T47D (cell line): Measurements from ENCODE around the gene HS6ST1.

ENCODE experiments used
- DNase-seq, 2 experiments: peaks; one replicate each; pipeline versions ENCODE4 v3.0.0 to v3.0.0-alpha.2; 2011 to 2012; ENCODE audit warnings: low read depth in 1 of 2, low spot score in 1 of 2
- JUND ChIP-seq: IDR thresholded peaks from 2 replicates; pipeline ENCODE4 v1.6.1; 2012; ENCODE audit warnings: low read depth
- in situ Hi-C: cut with HindIII; loops from 2 replicates; pipeline ENCODE4 v1.10.0; 2016; ENCODE audit warnings: low sequenced_read_pairs, low pct_unique_long_range_greater_than_20kb

Gene HS6ST1

GRCh38 chr2:128359841-128360240 is 41.2 kb upstream of the HS6ST1 start:
- DNase-seq, result no peak
- no peak for TF ChIP-seq JUND
- in situ Hi-C loops, result no loop called here

GRCh38 chr2:128358941-128359731 is 40.5 kb upstream of the HS6ST1 start:
- in situ Hi-C loops, result no loop called here

DNA sequence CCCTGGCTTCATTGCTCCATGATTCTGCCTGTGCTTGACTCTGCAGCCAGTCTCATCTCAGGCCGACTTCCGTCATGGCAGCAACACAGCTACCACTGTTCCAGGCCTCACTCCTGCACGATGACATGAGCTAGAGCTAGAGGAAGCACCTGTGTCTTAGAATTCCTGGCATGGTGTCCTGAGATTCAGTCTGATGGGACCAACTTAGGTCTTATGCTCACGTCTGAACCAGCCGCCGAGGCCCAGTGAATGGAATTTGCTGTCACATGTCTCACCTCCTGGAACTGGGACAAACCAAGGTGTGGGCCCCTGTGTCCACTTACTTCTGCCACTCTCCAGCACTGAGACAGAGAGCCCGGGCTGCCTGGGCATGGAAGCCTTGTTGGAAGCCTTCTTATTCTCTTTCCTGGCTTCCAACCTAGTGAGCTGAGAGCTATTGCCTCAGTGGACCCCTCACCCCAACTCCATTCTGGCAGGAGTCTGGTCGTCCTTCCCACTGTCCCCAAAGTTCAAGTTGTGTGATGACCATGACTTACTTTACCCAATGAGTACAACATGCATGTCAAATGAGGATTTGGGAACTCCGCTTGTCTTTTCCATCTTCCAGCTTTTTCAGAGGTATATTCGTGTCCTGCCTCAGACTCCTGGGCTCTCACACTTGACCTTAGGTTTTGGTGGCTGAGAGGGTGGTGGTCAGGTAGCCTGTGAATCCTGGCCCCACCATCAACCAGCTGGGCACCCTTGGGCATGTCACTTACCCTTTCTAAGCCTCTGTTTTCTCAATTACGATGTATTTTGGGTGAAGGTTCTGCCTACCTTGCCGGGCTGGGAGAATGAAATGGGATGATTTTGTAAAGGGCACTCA is 39.1 kb upstream of the HS6ST1 start:
- in situ Hi-C loops, result no loop called here
- DNase-seq, result no peak

More at GRCh38 chr2:128358941-128359731, 40.5 kb upstream of the HS6ST1 start:
- no peak for DNase-seq
- TF ChIP-seq JUND, result no peak

GRCh38 chr2:128356127-128356526 is 37.5 kb upstream of the HS6ST1 start:
- DNase-seq, result no peak
- no peak for TF ChIP-seq JUND
- in situ Hi-C loops, result no loop called here

More for the DNA sequence above, 39.1 kb upstream of the HS6ST1 start:
- TF ChIP-seq JUND, result no peak

DNA sequence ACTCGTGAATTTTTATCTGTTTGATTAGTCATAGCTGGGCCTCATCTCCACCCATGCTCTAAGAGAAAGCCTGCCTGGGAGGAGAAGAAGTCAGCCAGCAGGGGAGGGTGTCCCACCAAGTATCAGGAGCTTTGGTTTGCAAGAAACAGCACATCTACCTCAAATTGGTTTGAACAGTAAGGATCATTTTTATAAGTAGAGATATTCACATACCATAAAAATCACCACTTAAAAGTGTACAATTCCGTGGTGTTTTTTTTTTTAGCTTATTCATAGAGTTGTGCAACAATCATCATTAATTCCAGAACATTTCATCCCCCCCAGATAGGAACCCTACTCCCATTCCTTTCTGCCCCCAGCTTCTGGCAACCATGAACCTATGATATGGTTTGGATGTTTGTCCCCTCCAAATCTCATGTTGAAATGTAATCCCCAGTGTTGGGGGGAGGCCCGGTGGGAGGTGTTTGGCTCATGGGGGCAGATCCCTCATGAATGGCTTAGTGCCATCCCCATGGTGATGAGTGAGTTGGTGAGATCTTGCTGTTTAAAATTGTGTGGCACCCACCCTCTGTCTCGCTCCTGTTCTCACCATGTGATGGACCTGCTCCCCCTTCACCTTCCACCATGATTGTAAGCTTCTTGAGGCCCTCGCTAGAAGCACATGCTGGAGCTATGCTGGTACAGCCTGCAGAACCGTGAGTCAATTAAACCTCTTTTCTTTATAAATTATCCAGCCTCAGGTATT is 36.2 kb upstream of the HS6ST1 start:
- in situ Hi-C loops, result no loop called here
- no peak for TF ChIP-seq JUND
- no peak for DNase-seq

- no peak for DNase-seq
- in situ Hi-C loops, result no loop called here
- no peak for TF ChIP-seq JUND
Observed at GRCh38 chr2:128354161-128354560, 35.5 kb upstream of the HS6ST1 start.

DNA sequence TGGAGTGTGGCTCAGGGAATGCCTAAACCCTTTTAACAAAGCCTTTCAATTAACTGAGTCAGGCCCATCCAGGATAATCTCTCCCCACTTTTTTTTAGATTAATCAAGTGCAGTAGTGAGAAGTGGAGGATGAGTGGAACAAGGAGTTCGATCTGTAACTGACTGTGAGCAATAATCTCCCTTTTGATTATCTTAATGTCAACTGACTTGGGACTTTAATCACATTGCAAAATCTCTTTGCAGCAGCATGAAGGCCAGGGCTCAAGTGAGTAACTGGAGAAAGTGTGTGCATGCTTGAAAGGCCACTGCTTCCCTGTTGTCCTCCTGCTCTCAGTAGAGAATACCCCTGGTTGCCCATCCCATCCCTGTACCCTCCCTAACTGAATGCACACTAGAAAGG is 32.1 kb upstream of the HS6ST1 start:
- no peak for DNase-seq
- TF ChIP-seq JUND, result no peak
- in situ Hi-C loops, result no loop called here

DNA sequence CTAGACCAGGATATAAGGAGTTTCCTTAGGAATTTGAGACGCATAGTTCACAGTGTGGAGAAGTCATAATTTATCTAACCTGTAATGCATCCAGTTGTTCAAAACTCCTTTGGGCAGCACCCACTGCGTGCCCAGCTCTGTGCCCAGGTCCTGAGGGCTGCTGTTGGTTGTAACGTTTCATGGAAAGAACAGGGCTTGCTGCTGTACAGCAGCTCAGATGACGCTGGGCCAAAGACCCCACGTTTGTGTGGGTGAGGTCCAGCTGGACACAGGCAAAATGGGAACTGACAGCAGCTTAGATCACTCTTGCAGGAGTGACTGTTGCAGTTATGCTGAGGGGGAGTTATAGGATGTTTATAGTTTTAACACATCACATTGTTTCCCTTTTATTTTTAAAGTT is 30.0 kb upstream of the HS6ST1 start:
- TF ChIP-seq JUND, result no peak
- in situ Hi-C loops, result no loop called here
- DNase-seq, result no peak

DNA sequence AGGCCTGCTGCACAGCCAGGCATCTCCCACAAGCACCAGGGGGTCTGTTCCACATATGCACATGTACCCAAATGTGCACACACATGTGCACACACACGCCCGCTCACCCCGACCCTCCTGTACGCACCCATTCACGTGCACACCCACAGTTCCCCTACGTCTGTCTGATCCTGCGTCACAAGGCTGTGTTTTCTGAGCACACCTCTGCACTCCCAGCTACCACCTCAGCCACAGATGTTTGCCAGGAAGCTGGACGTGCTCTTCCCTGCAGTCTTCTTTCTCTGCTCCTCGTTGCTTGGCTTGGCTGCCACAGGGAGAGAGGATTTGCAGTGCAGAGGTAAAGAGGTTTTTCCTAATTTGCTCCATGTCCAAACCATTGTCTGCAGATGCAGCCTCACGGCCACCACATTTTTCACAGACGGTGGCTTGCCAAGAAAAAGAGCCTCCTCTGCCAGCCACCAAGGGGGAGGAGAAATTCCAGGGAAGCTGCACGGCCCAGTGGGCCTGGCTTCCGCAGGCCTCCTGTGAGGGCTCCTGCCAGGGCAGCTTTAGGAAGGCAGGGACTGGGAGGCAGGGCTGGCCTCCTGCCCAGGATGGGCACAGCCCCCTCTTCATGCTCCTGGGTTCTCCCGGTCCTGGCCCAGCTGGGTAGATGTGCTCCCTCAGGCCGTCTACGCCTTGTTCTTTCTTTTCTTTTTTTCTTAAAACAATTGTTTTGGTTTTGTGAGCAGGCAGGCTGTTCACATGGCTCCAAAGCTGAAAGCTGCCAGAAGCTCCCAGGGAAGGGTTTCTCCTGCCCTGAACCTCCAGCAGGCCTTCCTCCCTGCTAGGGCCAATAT is 29.3 kb upstream of the HS6ST1 start:
- TF ChIP-seq JUND, result no peak
- in situ Hi-C loops, result no loop called here
- DNase-seq, result peak; percentile 43 to 61

DNA sequence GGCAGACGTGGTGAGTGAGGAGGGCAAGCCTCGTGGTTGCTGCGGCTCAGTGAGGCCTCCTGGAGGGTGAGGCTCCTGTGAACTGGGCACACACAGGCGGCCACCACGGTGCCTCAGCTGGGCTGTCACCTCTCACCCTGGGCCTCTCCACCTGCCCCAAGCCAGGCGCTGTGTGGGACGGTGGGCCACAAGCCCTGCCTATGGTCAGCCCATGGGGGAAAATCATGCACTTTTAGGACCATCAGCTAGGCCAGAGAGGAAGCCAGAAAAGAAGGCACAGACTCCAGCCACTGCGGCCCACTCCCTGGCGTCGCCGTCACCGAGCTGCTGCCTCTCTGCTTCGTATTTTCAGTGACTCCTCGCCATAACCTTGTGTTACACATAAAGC is 28.5 kb upstream of the HS6ST1 start:
- DNase-seq, result no peak
- no peak for TF ChIP-seq JUND
- in situ Hi-C loops, result no loop called here

DNA sequence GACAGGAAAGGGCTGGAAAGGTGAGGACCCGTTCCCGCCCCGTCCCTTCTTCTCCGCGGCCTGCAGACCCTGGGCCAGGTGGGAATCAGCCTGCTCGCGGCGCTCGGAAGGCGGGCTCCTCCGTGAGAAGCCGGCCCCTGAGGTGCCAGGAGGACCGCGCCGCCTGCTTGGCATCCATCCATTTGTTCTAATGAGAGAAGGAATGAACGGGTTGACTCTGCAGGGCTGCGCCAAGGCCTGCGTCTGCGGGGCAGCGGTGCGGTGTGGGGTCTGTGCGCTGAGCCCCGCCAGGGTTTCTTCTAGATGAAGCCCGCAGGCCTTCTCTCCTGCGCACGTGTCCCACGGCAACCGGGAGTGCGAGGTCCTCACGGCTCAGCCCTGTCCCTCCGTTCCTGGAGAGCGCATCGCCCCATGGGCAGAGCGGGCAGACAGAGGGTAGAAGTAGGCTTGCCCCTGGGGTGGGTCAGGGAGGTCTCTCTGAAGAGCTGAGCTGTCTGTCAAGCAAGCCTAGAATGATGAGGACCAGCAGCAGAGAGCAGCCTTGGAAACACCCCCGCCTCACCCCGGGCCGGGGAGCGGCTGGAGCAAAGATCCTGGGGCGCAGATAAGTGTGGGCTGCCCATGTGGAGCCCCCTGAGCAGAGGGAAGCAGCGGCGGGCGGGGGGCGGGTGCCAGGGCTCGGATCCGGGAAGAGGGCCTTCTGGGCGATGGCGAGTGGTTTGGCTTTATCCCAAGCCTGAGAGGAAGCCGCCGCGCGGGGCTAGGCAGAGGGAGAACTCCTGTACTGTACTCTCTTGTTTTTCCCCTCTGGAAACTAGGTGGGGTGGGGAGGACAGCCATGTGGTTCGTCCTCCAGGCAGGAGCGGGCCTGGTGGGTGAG is 27.9 kb upstream of the HS6ST1 start:
- no peak for DNase-seq
- in situ Hi-C loops, result no loop called here
- TF ChIP-seq JUND, result no peak
